Activated B cell treated with CpG ODN at 0.5 μM for 24 hours (primary cell): Measurements from ENCODE around the gene SOD2. TPM values are rescaled to one million over a fixed set of nuclear protein-coding genes. Genes with fewer than 3 reads are reported as not detected.

Experiments used
- ATAC-seq: fragments of 200-7000 bp; cut with Tn5 transposase; one replicate; pipeline ENCODE4 v1.10.0; 2021; ENCODE audit warnings: low read depth, mild to moderate bottlenecking, moderate library complexity
- CTCF ChIA-PET: fragments of 350-600 bp; sonication (Branson Sonifier 250); formaldehyde crosslinking; loops from one replicate; lab custom pipeline; 2021; ENCODE audit warnings: antibody characterized with exemption; lab: Charles Lee
- POLR2A ChIA-PET: fragments of 350-600 bp; sonication (Branson Sonifier 250); formaldehyde crosslinking; loops from one replicate; lab custom pipeline; 2021; ENCODE audit warnings: antibody characterized with exemption; lab: Charles Lee
- DNase-seq: peaks from one replicate; pipeline ENCODE4 v3.0.0; 2022
- H3K27ac Mint-ChIP-seq: one replicate; pipeline ENCODE4 v1.8.0; 2020; ENCODE audit warnings: mixed read lengths
- H3K27me3 Mint-ChIP-seq: one replicate; pipeline ENCODE4 v1.8.0; 2021; ENCODE audit warnings: mixed read lengths
- H3K36me3 Mint-ChIP-seq: one replicate; pipeline ENCODE4 v1.8.0; 2021; ENCODE audit warnings: low read depth, mixed read lengths
- H3K4me1 Mint-ChIP-seq: one replicate; pipeline ENCODE4 v1.8.0; 2021; ENCODE audit warnings: mixed read lengths
- H3K4me3 Mint-ChIP-seq: one replicate; pipeline ENCODE4 v1.8.0; 2020; ENCODE audit warnings: mild to moderate bottlenecking, mixed read lengths
- H3K9me3 Mint-ChIP-seq: one replicate; pipeline ENCODE4 v1.8.0; 2020; ENCODE audit warnings: mixed read lengths
- CTCF ChIP-seq: fragments of 200-600 bp; IDR thresholded peaks from one replicate; pipeline ENCODE4 v1.8.0; 2022; ENCODE audit warnings: antibody characterized with exemption, mild to moderate bottlenecking
- intact Hi-C: fragments of 100-400 bp; cut with micrococcal nuclease; formaldehyde crosslinking; loops from one replicate; pipeline ENCODE4 v1.15.1; 2024
- total RNA-seq: library from RNA; stranded (reverse); gene quantifications from 2 replicates; pipeline ENCODE4 v1.2.3, GENCODE V29; 2022

The SOD2 gene
- total RNA-seq, 1 donor from 2014 or later = 98.2 TPM

- H3K4me3 Mint-ChIP-seq = no peak overlapping the region
Observed at GRCh38 chr6:159646116-159646515, 46.9 kb downstream of the SOD2 start.

DNA sequence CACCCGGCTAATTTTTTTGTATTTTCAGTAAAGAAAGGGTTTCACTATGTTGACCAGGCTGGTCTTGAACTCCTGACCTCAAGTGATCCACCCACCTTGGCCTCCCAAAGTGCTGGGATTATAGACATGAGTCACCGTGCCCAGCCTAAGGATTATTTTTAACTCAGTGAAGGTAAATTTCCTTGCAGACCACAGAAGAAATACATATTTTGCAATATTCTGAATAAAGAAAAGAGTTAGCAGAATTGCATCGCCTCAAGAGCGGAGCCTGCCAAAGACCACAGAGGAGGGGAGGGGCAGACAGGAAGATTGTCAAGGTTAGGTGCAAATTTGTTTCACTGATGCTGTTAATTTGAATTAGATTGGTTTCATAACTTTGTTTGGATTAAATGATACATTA is 47.4 kb downstream of the SOD2 start:
- no peak for TF ChIP-seq CTCF
- CTCF ChIA-PET = interaction anchor here (1.5 kb wide), 1 partner anchor 9 kb away, joined by 4 read pairs; no protein-coding TSS in a partner anchor
- H3K27ac Mint-ChIP-seq = no peak overlapping the region

More at GRCh38 chr6:159646116-159646515, 46.9 kb downstream of the SOD2 start:
- H3K27ac Mint-ChIP-seq = no peak overlapping the region
- H3K27me3 Mint-ChIP-seq = no peaks in the 10 kb centered on the region
- H3K36me3 Mint-ChIP-seq = peaks cover under 1% of the 10 kb centered on the region
- H3K4me1 Mint-ChIP-seq = no peaks in the 10 kb centered on the region
- CTCF ChIA-PET = no interaction called here
- DNase-seq = no peak
- POLR2A ChIA-PET = no interaction called here
- peaks cover under 1% of the 10 kb centered on the region for H3K9me3 Mint-ChIP-seq
- intact Hi-C loops = no loop called here
- ATAC-seq = no peak
- no peak for TF ChIP-seq CTCF

More for the DNA sequence above, 47.4 kb downstream of the SOD2 start:
- intact Hi-C loops = no loop called here
- peaks cover 6% of the 10 kb centered on the region for H3K9me3 Mint-ChIP-seq
- POLR2A ChIA-PET = no interaction called here
- DNase-seq (no peak), ATAC-seq (no peak)
- H3K27me3 Mint-ChIP-seq = no peaks in the 10 kb centered on the region
- H3K4me1 Mint-ChIP-seq = no peaks in the 10 kb centered on the region
- peaks cover 6% of the 10 kb centered on the region for H3K36me3 Mint-ChIP-seq
- no peak overlapping the region for H3K4me3 Mint-ChIP-seq

Other genes with a start within 250 kb of the SOD2 start
- gene WTAP, start 34.3 kb upstream of the SOD2 start, total RNA-seq = 124 and 141 TPM in 2 replicates
- gene ACAT2, start 68.8 kb upstream of the SOD2 start, total RNA-seq = 82.0 and 87.9 TPM in 2 replicates
- 181 and 199 TPM in 2 replicates for gene TCP1, start 96.4 kb upstream of the SOD2 start, total RNA-seq
- gene MRPL18, start 97.2 kb upstream of the SOD2 start, total RNA-seq = 44.7 and 47.7 TPM in 2 replicates
- 0.24 TPM in 1 of 2 replicates, not detected in the other for gene PNLDC1, start 107.0 kb upstream of the SOD2 start, total RNA-seq
- gene MAS1, start 197.7 kb upstream of the SOD2 start, total RNA-seq = not detected in 2 replicates